OCI-LY7 (cell line): ENCODE measurements around the gene SDHA.

Experiments
- EZH2phosphoT487 ChIP-seq: fragments of 200-600 bp; sonication (generic); IDR thresholded peaks from 2 replicates; pipeline ENCODE4 v1.6.1; 2018; ENCODE audit warnings: low read depth, borderline replicate concordance, mild to moderate bottlenecking, mixed run types, antibody characterized with exemption, low read length, moderate library complexity, mixed read lengths
- TF ChIP-seq, protein P1 (sequence below): fragments of 200-600 bp; sonication (generic); conservative IDR thresholded peaks from 2 replicates; pipeline ENCODE4 v1.5.1; 2014; ENCODE audit warnings: mild to moderate bottlenecking, antibody characterized with exemption, low read length, moderate library complexity, mixed read lengths

DNA sequence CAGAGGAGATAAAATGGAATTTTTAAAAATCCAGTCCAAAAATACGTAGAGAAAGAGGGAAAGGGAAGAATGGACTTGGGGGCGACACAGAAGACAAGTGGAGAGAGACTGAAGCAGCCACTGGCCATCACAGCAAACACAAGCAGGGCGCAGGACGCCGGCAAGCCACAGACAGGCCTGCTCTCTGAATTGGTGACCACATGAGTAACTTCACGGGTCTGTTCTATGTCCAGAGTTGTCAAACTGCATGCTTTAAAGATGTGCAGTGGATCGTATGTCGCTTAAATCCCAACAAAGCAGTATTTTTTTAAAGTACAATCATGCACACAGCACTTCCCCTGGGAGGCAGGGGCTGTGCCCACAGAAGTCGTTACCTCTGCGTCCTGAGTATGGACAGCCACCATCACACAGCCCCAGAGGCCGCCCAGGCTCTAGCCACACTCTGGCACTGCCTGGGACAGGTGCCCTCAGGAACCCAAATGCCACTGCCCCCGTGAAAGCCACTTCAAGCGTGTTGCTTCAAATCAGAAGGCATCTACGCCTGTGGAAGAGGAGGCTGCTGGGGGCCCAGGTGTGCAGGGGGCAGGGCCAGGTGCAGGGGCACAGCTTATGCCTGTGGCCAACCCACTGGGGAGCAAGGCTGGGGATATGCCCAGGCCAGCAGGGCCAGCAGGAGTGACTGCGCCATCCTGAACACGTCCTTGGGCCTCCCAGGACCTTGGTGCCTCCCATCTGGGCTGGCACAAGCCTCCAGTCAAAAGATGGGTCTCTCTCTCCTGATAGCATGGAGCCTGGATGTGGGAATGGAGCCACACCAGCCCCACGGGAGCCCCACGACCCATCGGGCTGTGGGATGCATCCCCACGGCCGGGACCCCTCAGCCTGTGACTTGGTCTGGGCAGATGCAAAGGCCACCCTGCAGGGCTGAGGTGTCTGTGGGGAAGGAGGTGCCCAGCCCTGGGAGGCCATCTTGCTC is 32.7 kb upstream of the SDHA start:
- TF ChIP-seq, protein P1, sequence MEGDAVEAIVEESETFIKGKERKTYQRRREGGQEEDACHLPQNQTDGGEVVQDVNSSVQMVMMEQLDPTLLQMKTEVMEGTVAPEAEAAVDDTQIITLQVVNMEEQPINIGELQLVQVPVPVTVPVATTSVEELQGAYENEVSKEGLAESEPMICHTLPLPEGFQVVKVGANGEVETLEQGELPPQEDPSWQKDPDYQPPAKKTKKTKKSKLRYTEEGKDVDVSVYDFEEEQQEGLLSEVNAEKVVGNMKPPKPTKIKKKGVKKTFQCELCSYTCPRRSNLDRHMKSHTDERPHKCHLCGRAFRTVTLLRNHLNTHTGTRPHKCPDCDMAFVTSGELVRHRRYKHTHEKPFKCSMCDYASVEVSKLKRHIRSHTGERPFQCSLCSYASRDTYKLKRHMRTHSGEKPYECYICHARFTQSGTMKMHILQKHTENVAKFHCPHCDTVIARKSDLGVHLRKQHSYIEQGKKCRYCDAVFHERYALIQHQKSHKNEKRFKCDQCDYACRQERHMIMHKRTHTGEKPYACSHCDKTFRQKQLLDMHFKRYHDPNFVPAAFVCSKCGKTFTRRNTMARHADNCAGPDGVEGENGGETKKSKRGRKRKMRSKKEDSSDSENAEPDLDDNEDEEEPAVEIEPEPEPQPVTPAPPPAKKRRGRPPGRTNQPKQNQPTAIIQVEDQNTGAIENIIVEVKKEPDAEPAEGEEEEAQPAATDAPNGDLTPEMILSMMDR = no peak
- no peak for TF ChIP-seq EZH2phosphoT487
